ENCODE results near the gene CFAP77. TPM values are rescaled to one million over a fixed set of nuclear protein-coding genes. Genes with fewer than 3 reads are reported as not detected.

CFAP77 gene
- total RNA-seq, 2 donors from 2014 or later, result 2.4 TPM; not detected in 1

DNA sequence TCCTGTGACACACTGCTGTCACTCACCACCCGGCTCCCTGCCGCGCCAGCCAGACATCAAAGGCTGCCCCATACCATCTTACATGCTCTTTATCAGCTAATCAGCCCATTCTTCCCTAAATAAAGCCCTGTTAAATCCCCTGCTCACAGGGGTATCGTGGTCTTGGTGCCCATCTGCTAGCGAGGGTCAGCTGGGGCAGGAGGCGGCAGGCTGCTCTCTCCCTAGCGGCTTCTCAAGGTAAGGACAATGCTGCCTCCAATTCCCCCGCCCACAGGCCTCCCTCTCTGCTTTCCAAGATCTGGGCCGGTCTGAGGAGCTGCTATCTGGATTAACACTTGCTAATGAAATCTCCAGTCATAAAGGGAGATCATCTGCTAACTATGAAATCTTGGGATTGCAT is 199.2 kb downstream of the CFAP77 start:
- H3K4me3 ChIP-seq, result no peak overlapping the region
- H3K4me1 ChIP-seq (replicated peaks), result no peaks in the 10 kb centered on the region
- H3K36me3 ChIP-seq, result peaks cover 4 to 5% of the 10 kb centered on the region in 2 donors
- no peak for TF ChIP-seq POLR2AphosphoS5 (IDR thresholded peaks at IDR 0.05)
- TF ChIP-seq CTCF (IDR thresholded peaks at IDR 0.05), result no peak
- TF ChIP-seq POLR2A (IDR thresholded peaks at IDR 0.05), result no peak
- intact Hi-C loops (cut with DNase I), result no loop called here
- no peak for DNase-seq (ENCODE audit: low spot score)
- no peaks in the 10 kb centered on the region for H3K9me3 ChIP-seq
- H3K27me3 ChIP-seq (replicated peaks; ENCODE audit: insufficient read depth), result no peaks in the 10 kb centered on the region
- WGBS, result 92% methylated on average over 9 of the region's 9 CpGs
- no peak overlapping the region for H3K27ac ChIP-seq

GRCh38 chr9:132609829-132610228 is 199.8 kb downstream of the CFAP77 start:
- H3K4me3 ChIP-seq, result no peak overlapping the region
- no peak overlapping the region for H3K27ac ChIP-seq
- DNase-seq (ENCODE audit: low spot score), result no peak
- TF ChIP-seq POLR2A (IDR thresholded peaks at IDR 0.05), result no peak
- TF ChIP-seq CTCF (IDR thresholded peaks at IDR 0.05), result no peak
- 88% methylated on average over 7 of the region's 7 CpGs for WGBS
- intact Hi-C loops (cut with DNase I), result no loop called here
- H3K9me3 ChIP-seq, result no peaks in the 10 kb centered on the region
- H3K27me3 ChIP-seq (replicated peaks; ENCODE audit: insufficient read depth), result no peaks in the 10 kb centered on the region
- H3K4me1 ChIP-seq (replicated peaks), result no peaks in the 10 kb centered on the region
- peaks cover 4 to 5% of the 10 kb centered on the region in 2 donors for H3K36me3 ChIP-seq

DNA sequence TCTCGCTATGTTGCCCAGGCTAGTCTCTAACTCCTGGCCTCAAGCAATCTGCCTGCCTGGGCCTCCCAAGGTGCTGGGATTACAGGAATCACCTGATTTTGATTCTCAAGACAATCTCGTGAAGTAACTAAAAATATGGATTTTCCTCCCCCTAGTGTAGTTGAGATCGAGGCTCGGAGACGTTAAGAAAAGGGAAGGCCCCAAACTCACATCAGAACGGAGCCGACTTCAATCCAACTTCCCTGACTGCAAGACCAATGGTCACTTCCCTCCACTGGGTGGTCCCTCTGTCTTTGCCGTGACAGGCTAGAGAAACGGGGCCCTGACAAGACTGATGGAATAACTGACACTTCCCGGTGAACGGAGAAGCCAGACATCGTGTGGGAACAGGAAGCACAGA is 200.7 kb downstream of the CFAP77 start:
- DNase-seq (ENCODE audit: low spot score), result no peak
- WGBS, result 87% methylated on average over 12 of the region's 12 CpGs
- H3K36me3 ChIP-seq, result peaks cover 4 to 5% of the 10 kb centered on the region in 2 donors
- intact Hi-C loops (cut with DNase I), result no loop called here
- no peaks in the 10 kb centered on the region for H3K4me1 ChIP-seq (replicated peaks)
- no peaks in the 10 kb centered on the region for H3K27me3 ChIP-seq (replicated peaks; ENCODE audit: insufficient read depth)
- no peak overlapping the region for H3K27ac ChIP-seq
- H3K9me3 ChIP-seq, result no peaks in the 10 kb centered on the region
- H3K4me3 ChIP-seq, result no peak overlapping the region
- TF ChIP-seq POLR2A (IDR thresholded peaks at IDR 0.05), result no peak
- no peak for TF ChIP-seq CTCF (IDR thresholded peaks at IDR 0.05)
- no peak for TF ChIP-seq POLR2AphosphoS5 (IDR thresholded peaks at IDR 0.05)

GRCh38 chr9:132614324-132614723 is 204.3 kb downstream of the CFAP77 start:
- DNase-seq (ENCODE audit: low spot score), result no peak
- TF ChIP-seq POLR2A (IDR thresholded peaks at IDR 0.05) (no peak), CTCF (IDR thresholded peaks at IDR 0.05) (no peak)
- Histone ChIP-seq H3K4me1 (replicated peaks) (no peaks in the 10 kb centered on the region), H3K36me3 (peaks cover 4 to 9% of the 10 kb centered on the region in 2 donors), H3K27me3 (replicated peaks; ENCODE audit: insufficient read depth) (no peaks in the 10 kb centered on the region), H3K27ac (no peak overlapping the region), H3K4me3 (no peak overlapping the region), H3K9me3 (no peaks in the 10 kb centered on the region)
- WGBS, result 72% methylated on average over 6 of the region's 6 CpGs
- intact Hi-C loops (cut with DNase I), result no loop called here

DNA sequence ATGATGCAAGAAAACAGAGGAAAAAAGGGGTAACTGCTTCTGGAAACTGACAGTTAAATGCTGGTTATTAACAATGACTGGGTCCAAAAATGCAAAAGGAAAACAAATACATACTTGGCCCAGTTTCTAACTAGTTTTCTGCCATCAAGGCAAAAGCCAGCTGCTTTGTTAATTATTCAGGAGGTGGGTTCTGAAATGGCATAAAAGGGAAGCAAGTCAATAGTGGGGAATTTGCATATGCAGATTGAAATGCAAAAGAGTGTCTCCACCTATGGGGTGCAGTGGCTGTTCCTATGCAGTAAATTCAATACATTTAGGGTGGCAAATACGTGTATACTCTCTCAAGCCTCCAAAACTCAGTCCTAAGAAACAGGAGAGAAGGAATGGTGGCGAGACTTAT is 205.8 kb downstream of the CFAP77 start:
- 86% methylated on average over 2 of the region's 2 CpGs for WGBS
- Histone ChIP-seq H3K9me3 (no peaks in the 10 kb centered on the region), H3K27me3 (replicated peaks; ENCODE audit: insufficient read depth) (no peaks in the 10 kb centered on the region), H3K4me3 (no peak overlapping the region), H3K27ac (no peak overlapping the region), H3K4me1 (replicated peaks) (no peaks in the 10 kb centered on the region), H3K36me3 (peaks cover 4 to 9% of the 10 kb centered on the region in 2 donors)
- TF ChIP-seq CTCF (IDR thresholded peaks at IDR 0.05) (no peak), POLR2A (IDR thresholded peaks at IDR 0.05) (no peak), POLR2AphosphoS5 (IDR thresholded peaks at IDR 0.05) (no peak)
- no peak for DNase-seq (ENCODE audit: low spot score)
- intact Hi-C loops (cut with DNase I), result no loop called here

All from prostate gland (tissue), 2 donors.